Rectal smooth muscle tissue (tissue), 1 donor: ENCODE results near the gene SLC6A20.

Experiments
- H3K27ac ChIP-seq: one replicate; pipeline ENCODE4 v1.7.0; 2013; ENCODE audit warnings: low read depth, low read length, inconsistent platforms
- H3K27me3 ChIP-seq: one replicate; pipeline ENCODE4 v1.7.0; 2013; ENCODE audit warnings: low read length; ENCODE audit not compliant: control insufficient read depth, insufficient read depth
- H3K36me3 ChIP-seq: one replicate; pipeline ENCODE4 v1.7.0; 2013; ENCODE audit warnings: low read length; ENCODE audit not compliant: control insufficient read depth, insufficient read depth
- H3K4me1 ChIP-seq: one replicate; pipeline ENCODE4 v1.7.0; 2013; ENCODE audit warnings: low read length; ENCODE audit not compliant: control insufficient read depth, insufficient read depth
- H3K4me3 ChIP-seq: one replicate; pipeline ENCODE4 v1.7.0; 2013; ENCODE audit warnings: low read length
- H3K9ac ChIP-seq: one replicate; pipeline ENCODE4 v1.7.0; 2013; ENCODE audit warnings: low read length

Gene SLC6A20

GRCh38 chr3:45817831-45818522, 21.6 kb upstream of the SLC6A20 start:
- Histone ChIP-seq H3K27ac (peak overlapping the region; percentile 42), H3K4me1 (peaks cover 4% of the 10 kb centered on the region), H3K4me3 (no peak overlapping the region), H3K9ac (no peak overlapping the region), H3K36me3 (no peaks in the 10 kb centered on the region), H3K27me3 (no peaks in the 10 kb centered on the region)

DNA sequence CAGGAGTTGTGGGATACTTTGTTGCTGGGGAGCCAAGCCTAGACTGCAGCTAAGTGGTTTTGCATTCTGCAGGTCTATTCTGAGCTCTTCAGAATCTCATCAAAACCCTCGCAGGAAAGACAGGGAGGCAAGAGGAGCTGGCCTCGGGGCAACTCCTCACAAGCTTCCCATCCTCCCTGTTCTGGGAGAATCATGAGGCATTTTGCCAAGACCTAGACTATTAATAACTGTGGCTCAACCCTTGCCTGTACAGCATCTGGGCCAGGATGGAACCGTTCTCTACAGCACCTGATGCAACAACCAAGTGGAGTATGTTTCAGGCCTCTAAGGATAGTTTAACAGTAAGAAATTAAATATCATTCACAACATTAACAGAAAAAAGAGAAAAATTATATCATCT, 20.2 kb upstream of the SLC6A20 start:
- no peaks in the 10 kb centered on the region for H3K27me3 ChIP-seq
- H3K4me1 ChIP-seq, result peaks cover 4% of the 10 kb centered on the region
- no peak overlapping the region for H3K27ac ChIP-seq
- H3K36me3 ChIP-seq, result no peaks in the 10 kb centered on the region
- H3K4me3 ChIP-seq, result no peak overlapping the region
- H3K9ac ChIP-seq, result no peak overlapping the region

GRCh38 chr3:45814322-45814721, 18.0 kb upstream of the SLC6A20 start:
- peaks cover 4% of the 10 kb centered on the region for H3K4me1 ChIP-seq
- H3K9ac ChIP-seq, result no peak overlapping the region
- no peak overlapping the region for H3K27ac ChIP-seq
- no peaks in the 10 kb centered on the region for H3K36me3 ChIP-seq
- no peak overlapping the region for H3K4me3 ChIP-seq
- no peaks in the 10 kb centered on the region for H3K27me3 ChIP-seq

DNA sequence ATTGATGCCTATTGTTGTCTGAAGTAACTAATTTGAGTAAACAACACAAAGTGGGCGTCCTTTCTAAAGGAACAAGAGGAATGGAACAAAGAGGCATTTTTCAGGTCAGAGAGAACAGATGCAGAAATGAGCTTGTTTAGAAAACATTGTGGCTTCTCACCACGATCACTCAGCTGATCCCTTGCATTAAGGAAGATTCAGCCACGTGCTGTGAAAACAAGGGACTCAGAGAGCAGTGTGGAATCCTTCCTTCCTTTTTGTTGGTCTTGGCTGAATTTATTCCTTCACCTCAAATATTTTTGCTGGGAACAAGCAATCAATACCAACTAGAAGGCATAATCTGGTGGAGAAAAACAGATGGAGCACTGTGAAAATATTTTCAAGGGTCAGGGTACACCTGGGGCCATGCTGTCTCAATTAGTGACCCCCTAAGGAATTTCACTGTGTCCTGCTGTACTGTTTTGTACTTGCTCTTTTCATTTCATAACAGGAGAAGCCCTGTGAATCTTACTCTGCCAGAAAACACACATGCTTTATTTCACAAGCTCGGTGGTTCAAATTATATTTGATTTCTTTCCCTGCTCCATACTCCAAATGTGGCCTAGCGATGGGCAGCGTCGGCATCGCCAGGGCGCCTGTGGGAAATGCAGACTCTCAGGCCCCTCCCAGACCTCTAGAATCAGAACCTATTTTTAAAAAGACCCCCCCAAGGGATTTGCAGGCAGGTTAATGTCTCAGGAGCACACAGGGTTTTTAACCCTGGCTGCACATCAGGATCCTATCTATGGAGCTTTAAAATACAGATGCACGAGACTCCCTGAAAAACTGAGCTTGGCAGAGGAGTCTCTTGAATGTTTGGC, 11.6 kb upstream of the SLC6A20 start:
- Histone ChIP-seq H3K36me3 (no peaks in the 10 kb centered on the region), H3K4me1 (no peaks in the 10 kb centered on the region), H3K4me3 (no peak overlapping the region), H3K9ac (no peak overlapping the region), H3K27me3 (no peaks in the 10 kb centered on the region), H3K27ac (no peak overlapping the region)

DNA sequence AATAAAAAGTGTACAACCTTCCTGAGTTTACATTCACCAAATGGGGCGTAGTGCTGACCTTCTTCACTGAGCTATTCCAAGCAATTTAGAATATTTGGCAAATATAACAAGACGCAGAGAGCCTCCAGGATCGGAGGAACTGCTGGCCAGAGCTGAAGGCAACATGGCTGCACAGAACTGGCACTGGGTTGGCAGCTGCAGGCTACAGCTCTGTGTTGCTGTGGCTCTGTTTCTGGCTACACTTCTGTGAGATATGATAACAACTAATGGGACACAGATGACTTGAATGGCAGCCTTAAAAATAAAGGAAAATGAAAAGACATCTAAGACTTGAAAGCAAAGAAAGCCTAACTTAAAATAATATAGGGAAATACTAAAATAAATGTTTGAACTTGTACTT, 10.8 kb upstream of the SLC6A20 start:
- Histone ChIP-seq H3K4me1 (no peaks in the 10 kb centered on the region), H3K4me3 (no peak overlapping the region), H3K27me3 (no peaks in the 10 kb centered on the region), H3K27ac (no peak overlapping the region), H3K36me3 (no peaks in the 10 kb centered on the region), H3K9ac (no peak overlapping the region)

GRCh38 chr3:45806072-45806471, 9.7 kb upstream of the SLC6A20 start:
- no peaks in the 10 kb centered on the region for H3K27me3 ChIP-seq
- no peaks in the 10 kb centered on the region for H3K36me3 ChIP-seq
- H3K27ac ChIP-seq, result no peak overlapping the region
- no peak overlapping the region for H3K4me3 ChIP-seq
- no peak overlapping the region for H3K9ac ChIP-seq
- H3K4me1 ChIP-seq, result no peaks in the 10 kb centered on the region

DNA sequence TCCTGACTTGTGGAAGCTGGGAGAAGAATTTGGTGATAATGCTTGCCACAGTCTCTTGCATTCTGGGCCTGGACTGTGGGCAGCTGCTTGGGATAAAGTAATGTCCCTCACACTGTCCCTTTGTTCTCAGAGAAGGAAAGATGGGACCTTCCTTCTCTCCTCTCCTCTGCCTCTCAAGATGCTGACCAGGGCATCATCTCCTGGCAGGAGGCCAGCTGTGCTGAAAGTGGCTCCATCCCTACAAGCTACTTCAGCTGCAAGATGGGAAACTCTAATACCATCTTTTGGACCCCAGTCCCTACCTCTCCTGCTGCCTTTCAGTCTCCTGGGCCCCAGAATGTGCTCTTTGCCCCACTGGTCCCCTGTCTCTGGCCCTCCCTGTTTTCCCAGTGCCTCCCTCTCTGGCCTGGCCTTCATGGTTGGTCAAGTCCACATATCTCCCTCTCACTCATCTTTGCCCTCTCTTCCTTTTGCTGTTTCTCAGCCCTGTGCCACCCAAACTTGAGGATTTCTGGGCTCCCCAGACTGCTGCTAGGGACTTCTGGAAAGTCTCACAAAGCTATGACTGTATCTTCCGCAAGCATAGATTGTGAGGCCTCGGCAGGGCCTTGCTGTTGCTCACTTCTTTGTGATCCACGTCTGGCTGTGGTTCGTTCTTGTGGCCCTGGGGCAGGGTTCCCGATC, 7.1 kb upstream of the SLC6A20 start:
- Histone ChIP-seq H3K4me1 (no peaks in the 10 kb centered on the region), H3K36me3 (no peaks in the 10 kb centered on the region), H3K4me3 (no peak overlapping the region), H3K27ac (no peak overlapping the region), H3K9ac (no peak overlapping the region), H3K27me3 (no peaks in the 10 kb centered on the region)

GRCh38 chr3:45802146-45802545, 5.8 kb upstream of the SLC6A20 start:
- H3K4me1 ChIP-seq, result no peaks in the 10 kb centered on the region
- H3K36me3 ChIP-seq, result no peaks in the 10 kb centered on the region
- H3K4me3 ChIP-seq, result no peak overlapping the region
- no peak overlapping the region for H3K27ac ChIP-seq
- H3K9ac ChIP-seq, result no peak overlapping the region
- no peaks in the 10 kb centered on the region for H3K27me3 ChIP-seq

GRCh38 chr3:45800611-45801010, 4.3 kb upstream of the SLC6A20 start:
- Histone ChIP-seq H3K36me3 (no peaks in the 10 kb centered on the region), H3K9ac (no peak overlapping the region)

DNA sequence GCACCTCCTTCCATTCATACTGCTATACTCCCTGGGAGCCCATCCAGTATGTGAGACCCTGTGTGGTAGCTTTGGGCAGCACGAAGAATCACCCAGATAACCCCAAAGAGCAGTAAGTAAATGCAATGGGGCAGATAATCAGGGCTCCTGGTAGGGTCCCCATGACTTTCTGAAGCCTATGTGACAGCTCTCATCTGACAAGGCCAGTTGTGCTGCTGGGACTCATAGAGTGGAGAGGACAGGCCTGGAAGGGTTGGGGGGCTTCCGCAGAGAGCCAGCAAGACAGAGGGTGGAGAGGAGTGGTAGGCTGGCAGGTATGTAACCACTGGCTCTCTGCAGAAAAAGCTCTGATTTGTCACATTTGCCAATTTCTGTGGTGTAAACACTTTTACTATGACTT, 3.2 kb upstream of the SLC6A20 start:
- no peaks in the 10 kb centered on the region for H3K4me1 ChIP-seq
- H3K9ac ChIP-seq, result no peak overlapping the region
- H3K4me3 ChIP-seq, result no peak overlapping the region
- H3K27ac ChIP-seq, result no peak overlapping the region
- peaks cover 14% of the 10 kb centered on the region for H3K27me3 ChIP-seq
- H3K36me3 ChIP-seq, result no peaks in the 10 kb centered on the region

More at GRCh38 chr3:45800611-45801010, 4.3 kb upstream of the SLC6A20 start:
- Histone ChIP-seq H3K4me1 (no peaks in the 10 kb centered on the region), H3K4me3 (no peak overlapping the region), H3K27me3 (peaks cover 14% of the 10 kb centered on the region), H3K27ac (no peak overlapping the region)

DNA sequence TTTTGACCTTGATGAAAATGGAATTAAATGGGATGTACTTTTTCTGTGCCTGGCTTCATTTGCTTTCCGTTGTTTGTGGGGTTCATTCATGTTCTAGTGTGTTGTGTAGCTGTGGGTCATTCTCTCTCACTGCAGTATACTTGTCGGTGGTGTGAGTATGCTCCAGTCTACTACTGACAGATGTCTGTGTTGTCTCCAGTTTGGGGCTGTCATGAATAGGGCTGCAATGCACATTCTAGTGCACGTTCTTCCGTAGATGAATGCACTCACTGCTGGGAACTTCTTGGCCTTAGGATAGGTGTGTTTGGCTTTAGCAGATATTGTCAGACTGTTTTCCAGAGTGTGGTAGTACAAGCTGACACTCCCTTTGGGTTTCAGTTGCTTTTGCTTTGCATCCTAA, 1.7 kb upstream of the SLC6A20 start:
- peaks cover 14% of the 10 kb centered on the region for H3K27me3 ChIP-seq
- H3K4me1 ChIP-seq, result no peaks in the 10 kb centered on the region
- no peaks in the 10 kb centered on the region for H3K36me3 ChIP-seq
- no peak overlapping the region for H3K9ac ChIP-seq
- no peak overlapping the region for H3K4me3 ChIP-seq
- no peak overlapping the region for H3K27ac ChIP-seq

GRCh38 chr3:45796902-45797637, 734 bp upstream of the SLC6A20 start:
- Histone ChIP-seq H3K4me3 (peak overlapping the region; percentile 55), H3K4me1 (no peaks in the 10 kb centered on the region), H3K27ac (no peak overlapping the region), H3K36me3 (no peaks in the 10 kb centered on the region), H3K27me3 (peaks cover 14% of the 10 kb centered on the region), H3K9ac (no peak overlapping the region)
